ENCODE results near the gene NEXMIF.
"Not testable (repeated sequence)": the region's sequence is repeated elsewhere in the genome, so short reads cannot be mapped to it uniquely, and the experiment has no call there.

The NEXMIF gene

DNA sequence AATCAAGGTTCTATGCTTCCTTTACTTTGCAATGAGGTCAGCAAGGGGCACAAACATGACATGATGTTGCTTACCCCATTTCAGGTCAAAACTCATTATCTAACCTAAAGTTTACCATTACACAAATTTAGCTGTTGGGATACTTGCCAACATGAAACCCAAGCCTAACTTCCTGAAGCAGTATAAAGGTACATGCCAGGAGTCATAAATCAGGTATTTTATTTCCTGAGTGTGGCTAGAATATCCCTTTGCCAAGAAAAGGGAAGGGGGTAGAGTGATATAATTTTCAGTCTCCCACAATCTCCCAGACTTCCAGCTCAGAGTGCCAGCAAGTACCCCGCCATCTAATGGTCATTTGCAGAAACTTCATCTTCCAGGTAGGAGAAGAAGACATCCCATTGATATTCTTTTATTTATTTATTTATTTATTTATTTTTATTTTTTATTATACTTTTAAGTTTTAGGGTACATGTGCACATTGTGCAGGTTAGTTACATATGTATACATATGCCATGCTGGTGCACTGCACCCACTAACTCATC is 136.6 kb downstream of the NEXMIF start:
- no peak for DNase-seq

DNA sequence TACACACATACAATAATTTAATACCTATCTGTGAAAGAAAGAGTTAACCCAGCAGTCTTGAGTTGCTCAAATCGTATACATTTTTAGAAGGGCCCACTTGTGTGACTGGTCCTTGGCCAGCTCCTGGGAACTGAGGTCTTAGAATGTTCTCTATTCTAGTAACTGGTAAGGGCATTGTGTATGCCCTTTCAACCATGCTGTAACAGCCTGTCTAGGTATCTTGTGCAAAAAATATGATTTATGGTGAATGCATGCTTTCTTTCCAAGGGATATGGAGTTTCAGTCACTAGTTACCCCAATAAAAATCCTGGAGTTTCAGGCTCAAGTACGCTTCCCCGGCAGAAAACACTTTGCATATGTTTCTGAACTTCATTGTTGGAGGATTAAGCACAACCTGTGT is 140.6 kb downstream of the NEXMIF start:
- DNase-seq, result no peak

DNA sequence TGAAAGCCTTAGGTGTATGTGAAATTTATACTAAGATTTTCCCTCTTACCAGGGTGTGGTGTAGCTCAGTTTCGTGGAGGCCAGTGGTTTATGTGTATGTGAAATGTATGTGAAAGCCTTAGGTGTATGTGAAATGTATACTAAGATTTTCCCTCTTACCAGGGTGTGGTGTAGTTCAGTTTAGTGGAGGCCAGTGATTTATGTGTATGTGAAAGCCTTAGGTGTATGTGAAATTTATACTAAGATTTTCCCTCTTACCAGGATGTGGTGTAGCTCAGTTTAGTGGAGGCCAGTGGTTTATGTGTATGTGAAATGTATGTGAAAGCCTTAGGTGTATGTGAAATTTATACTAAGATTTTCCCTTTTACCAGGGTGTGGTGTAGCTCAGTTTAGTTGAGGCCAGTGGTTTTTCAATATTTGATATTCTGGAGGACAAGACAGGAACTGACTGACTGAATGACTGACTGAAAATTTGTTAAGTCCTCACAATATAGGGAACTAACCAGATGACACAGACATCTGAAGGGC is 143.7 kb downstream of the NEXMIF start:
- no peak for DNase-seq

DNA sequence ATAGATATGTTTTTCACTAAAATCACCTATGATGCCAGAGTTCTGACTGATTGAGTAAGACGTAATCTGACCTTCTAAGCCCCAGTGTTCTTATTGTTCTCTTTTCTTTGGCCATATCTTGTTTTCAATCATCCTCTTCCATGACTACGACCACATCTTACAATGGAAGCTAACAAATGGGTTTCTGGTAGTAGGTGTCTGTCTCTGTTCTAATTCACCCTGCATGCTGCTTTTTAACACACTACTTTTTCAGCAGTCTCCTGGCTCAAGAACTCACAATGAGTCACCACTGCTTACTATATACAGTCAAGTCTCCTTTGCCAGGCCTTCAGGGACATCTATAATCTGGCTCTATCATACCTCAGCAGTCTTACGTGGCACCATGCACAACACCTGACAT is 146.1 kb downstream of the NEXMIF start:
- no peak for DNase-seq

DNA sequence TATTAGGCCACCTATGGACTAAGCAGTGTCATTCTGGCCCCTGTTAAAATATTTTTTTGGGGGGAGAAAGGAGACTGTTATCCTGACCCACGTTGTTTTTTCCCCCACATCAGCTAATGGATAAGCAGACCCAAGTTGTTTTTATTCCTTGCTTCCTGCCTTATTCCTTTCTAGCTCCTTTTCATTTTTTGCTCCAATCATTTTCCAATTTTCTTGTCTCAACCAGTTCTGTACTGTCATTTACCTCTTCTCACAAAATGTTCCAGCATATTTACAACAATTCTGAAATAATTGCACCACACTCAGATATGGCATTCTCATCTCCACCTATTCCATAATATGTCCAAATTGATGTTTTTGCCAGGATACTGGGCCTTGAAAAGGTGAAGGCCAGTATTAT is 150.3 kb downstream of the NEXMIF start:
- no peak for DNase-seq

DNA sequence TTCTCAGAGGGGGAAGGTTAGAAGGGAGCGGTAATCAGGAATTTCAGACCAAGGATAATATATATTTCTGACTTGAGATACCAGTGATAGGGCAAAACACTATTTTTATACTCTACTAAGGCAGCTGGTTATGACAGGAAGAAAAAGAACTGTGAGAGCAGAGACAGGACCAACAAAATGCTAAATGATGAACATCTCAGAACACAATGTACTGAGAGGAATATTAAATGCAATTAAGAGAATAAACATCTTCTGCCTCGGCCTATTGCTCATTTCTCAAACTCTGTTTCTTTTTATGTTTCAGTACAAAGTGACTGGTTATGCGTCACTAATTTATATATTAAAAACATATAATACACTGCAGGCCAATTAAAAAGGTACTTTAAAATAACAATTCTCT is 188.8 kb downstream of the NEXMIF start:
- DNase-seq, result no peak

DNA sequence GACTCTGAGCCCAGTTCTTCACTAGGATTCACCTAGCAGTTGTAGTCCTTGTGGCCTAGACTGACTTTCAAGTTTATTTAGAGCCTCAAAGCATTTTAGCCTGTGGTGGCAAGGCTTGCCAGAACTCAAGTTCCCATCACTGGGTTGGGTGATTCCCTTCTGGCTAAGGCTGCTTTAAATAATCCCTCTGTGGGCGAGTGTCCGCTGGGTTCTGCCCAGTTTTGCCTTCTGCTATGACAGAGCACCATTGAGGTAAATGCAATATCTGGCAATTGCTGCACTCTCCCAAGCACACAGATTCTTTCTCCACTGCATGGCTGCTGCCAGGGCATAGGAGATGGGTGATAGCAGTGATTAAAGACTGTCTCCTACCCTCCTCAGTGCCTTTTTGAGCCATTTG is 220.0 kb downstream of the NEXMIF start:
- no peak for DNase-seq

DNA sequence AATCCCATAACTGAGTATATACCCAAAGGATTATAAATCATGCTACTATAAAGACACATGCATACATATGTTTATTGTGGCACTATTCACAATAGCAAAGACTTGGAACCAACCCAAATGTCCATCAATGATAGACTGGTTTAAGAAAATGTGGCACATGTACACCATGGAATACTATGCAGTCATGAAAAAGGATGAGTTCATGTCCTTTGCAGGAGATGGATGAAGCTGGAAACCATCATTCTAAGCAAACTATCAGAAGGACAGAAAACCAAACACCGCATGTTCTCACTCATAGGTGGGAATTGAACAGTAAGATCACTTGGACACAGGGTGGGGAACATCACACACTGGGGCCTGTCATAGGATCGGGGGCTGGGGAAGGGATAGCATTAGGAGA is 223.9 kb downstream of the NEXMIF start:
- DNase-seq, result not testable (repeated sequence)

DNA sequence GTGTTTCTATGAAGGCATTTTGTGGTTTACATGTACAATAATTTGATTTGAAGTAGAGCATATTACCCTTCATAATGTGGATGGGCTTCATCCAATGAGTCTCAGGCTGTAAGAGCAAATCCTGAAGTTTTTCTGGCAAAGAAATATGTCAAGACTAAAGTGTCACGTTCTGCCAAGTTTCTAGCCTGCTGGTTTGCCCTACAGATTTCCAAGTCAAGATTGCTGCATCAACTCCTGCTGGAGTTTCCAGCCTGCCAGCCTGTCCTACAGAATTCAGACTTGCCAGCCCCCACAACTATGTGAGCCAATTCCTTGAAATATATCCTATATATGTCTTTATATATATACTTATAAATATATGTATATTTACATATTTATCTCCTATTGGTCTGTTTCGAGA is 240.8 kb downstream of the NEXMIF start:
- DNase-seq, result no peak
